Measurements from ENCODE around the gene HAAO.
"Not testable (repeated sequence)": the region's sequence is repeated elsewhere in the genome, so short reads cannot be mapped to it uniquely, and the experiment has no call there.

The HAAO gene

GRCh38 chr2:42741140-42741539 lies 51.2 kb downstream of the HAAO start:
- Histone ChIP-seq H3K9me2 (replicated peaks; ENCODE audit: control insufficient read depth, low read length) (no peaks in the 10 kb centered on the region), H3K27ac (ENCODE audit: low read depth, low read length) (no peak overlapping the region), H3K4me2 (ENCODE audit: low read length) (no peak overlapping the region), H3K4me1 (ENCODE audit: control insufficient read depth, low read length) (no peaks in the 10 kb centered on the region), H4K20me1 (ENCODE audit: control insufficient read depth, insufficient read depth, low read depth, low read length) (no peaks in the 10 kb centered on the region), H3F3A (ENCODE audit: control insufficient read depth, insufficient read depth) (no peaks in the 10 kb centered on the region), H3K27me3 (ENCODE audit: control insufficient read depth, low read length) (no peaks in the 10 kb centered on the region), H3K36me3 (ENCODE audit: control insufficient read depth, low read length) (peaks cover 15% of the 10 kb centered on the region), H3K4me3 (ENCODE audit: low read length) (no peak overlapping the region), H3K9me3 (ENCODE audit: control insufficient read depth, insufficient read depth, low read length) (peaks cover 9% of the 10 kb centered on the region; the same call in 1 of the 2 replicates), H3K79me2 (ENCODE audit: control insufficient read depth, low read length) (no peaks in the 10 kb centered on the region)
- TF ChIP-seq CTCF (IDR thresholded peaks at IDR 0.05; ENCODE audit: low read depth, low read length, poor library complexity, severe bottlenecking) = no peak
- TF ChIP-seq EZH2phosphoT487 (IDR thresholded peaks at IDR 0.05; ENCODE audit: borderline replicate concordance, low read length) = no peak

GRCh38 chr2:42736598-42737322 lies 55.6 kb downstream of the HAAO start:
- Histone ChIP-seq H4K20me1 (ENCODE audit: control insufficient read depth, insufficient read depth, low read depth, low read length) (no peaks in the 10 kb centered on the region), H3K27ac (ENCODE audit: low read depth, low read length) (no peak overlapping the region), H3K27me3 (ENCODE audit: control insufficient read depth, low read length) (no peaks in the 10 kb centered on the region), H3K4me3 (ENCODE audit: low read length) (no peak overlapping the region), H3K36me3 (ENCODE audit: control insufficient read depth, low read length) (peaks cover 18% of the 10 kb centered on the region), H3F3A (ENCODE audit: control insufficient read depth, insufficient read depth) (no peaks in the 10 kb centered on the region), H3K9me2 (replicated peaks; ENCODE audit: control insufficient read depth, low read length) (no peaks in the 10 kb centered on the region), H3K9me3 (ENCODE audit: control insufficient read depth, insufficient read depth, low read length) (peaks cover 13% of the 10 kb centered on the region; the same call in 1 of the 2 replicates), H3K4me1 (ENCODE audit: control insufficient read depth, low read length) (no peaks in the 10 kb centered on the region), H3K79me2 (ENCODE audit: control insufficient read depth, low read length) (no peaks in the 10 kb centered on the region), H3K4me2 (ENCODE audit: low read length) (no peak overlapping the region)
- TF ChIP-seq CTCF (IDR thresholded peaks at IDR 0.05; ENCODE audit: low read depth, low read length, poor library complexity, severe bottlenecking) = no peak
- no peak for TF ChIP-seq EZH2phosphoT487 (IDR thresholded peaks at IDR 0.05; ENCODE audit: borderline replicate concordance, low read length)

- TF ChIP-seq CTCF (IDR thresholded peaks at IDR 0.05; ENCODE audit: low read depth, low read length, poor library complexity, severe bottlenecking) (no peak), EZH2phosphoT487 (IDR thresholded peaks at IDR 0.05; ENCODE audit: borderline replicate concordance, low read length) (no peak)
- H3K79me2 ChIP-seq (ENCODE audit: control insufficient read depth, low read length) = no peaks in the 10 kb centered on the region
- H3K4me3 ChIP-seq (ENCODE audit: low read length) = no peak overlapping the region
- H3F3A ChIP-seq (ENCODE audit: control insufficient read depth, insufficient read depth) = no peaks in the 10 kb centered on the region
- H3K27ac ChIP-seq (ENCODE audit: low read depth, low read length) = no peak overlapping the region
- H3K9me2 ChIP-seq (replicated peaks; ENCODE audit: control insufficient read depth, low read length) = no peaks in the 10 kb centered on the region
- H3K9me3 ChIP-seq (ENCODE audit: control insufficient read depth, insufficient read depth, low read length) = peaks cover 19% of the 10 kb centered on the region
- H3K4me1 ChIP-seq (ENCODE audit: control insufficient read depth, low read length) = no peaks in the 10 kb centered on the region
- H4K20me1 ChIP-seq (ENCODE audit: control insufficient read depth, insufficient read depth, low read depth, low read length) = no peaks in the 10 kb centered on the region
- H3K27me3 ChIP-seq (ENCODE audit: control insufficient read depth, low read length) = no peaks in the 10 kb centered on the region
- no peak overlapping the region for H3K4me2 ChIP-seq (ENCODE audit: low read length)
- H3K36me3 ChIP-seq (ENCODE audit: control insufficient read depth, low read length) = peaks cover 25% of the 10 kb centered on the region
Observed at GRCh38 chr2:42733852-42734251, 58.5 kb downstream of the HAAO start.

- not testable (repeated sequence) for H3K4me3 ChIP-seq (ENCODE audit: low read length)
- peaks cover 10% of the 10 kb centered on the region for H3K9me3 ChIP-seq (ENCODE audit: control insufficient read depth, insufficient read depth, low read length)
Observed at GRCh38 chr2:42731316-42731715, 61.1 kb downstream of the HAAO start.

More at GRCh38 chr2:42731316-42731715, 61.1 kb downstream of the HAAO start:
- H3K79me2 ChIP-seq (ENCODE audit: control insufficient read depth, low read length); H3K4me2 ChIP-seq (ENCODE audit: low read length); H3F3A ChIP-seq (ENCODE audit: control insufficient read depth, insufficient read depth); H3K4me1 ChIP-seq (ENCODE audit: control insufficient read depth, low read length); H3K9me2 ChIP-seq (replicated peaks; ENCODE audit: control insufficient read depth, low read length); H4K20me1 ChIP-seq (ENCODE audit: control insufficient read depth, insufficient read depth, low read depth, low read length); H3K27me3 ChIP-seq (ENCODE audit: control insufficient read depth, low read length); H3K27ac ChIP-seq (ENCODE audit: low read depth, low read length): not testable (repeated sequence)
- H3K36me3 ChIP-seq (ENCODE audit: control insufficient read depth, low read length) = peaks cover 11% of the 10 kb centered on the region; the same call in 1 of the 2 replicates
